ENCODE data around the gene FAM13A. TPM values are rescaled to one million over a fixed set of nuclear protein-coding genes. Genes with fewer than 3 reads are reported as not detected.

FAM13A gene
- total and polyA plus RNA-seq, 2 of the 4 experiments (the other 2 are of a cell fraction), result 13.1 to 22.0 TPM

DNA sequence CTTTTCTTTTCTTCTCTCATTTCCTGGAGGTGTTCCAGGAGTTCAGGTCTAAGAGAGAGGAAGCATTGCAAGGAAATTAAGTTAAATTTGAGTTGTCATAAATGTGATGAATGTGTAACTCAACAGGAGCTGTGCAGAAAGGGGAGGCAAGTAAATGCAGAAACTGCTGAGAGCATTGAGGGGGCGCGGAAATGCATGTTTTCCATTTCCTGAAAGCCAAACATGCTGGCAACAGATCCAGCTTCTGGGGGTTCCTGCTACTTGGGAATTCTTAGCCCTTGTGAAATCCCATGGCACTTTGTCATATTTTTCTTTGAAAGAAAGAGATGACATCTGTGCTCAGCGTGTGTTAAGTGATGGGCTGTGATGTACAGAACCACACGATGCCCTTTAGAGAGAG lies 325.6 kb downstream of the FAM13A start:
- in situ Hi-C loops (cut with MboI; ENCODE audit: low sequenced_read_pairs), result no loop called here

More for the DNA sequence above, 325.6 kb downstream of the FAM13A start:
- no peak overlapping the region for H3K9ac ChIP-seq (ENCODE audit: low read depth, low read length)
- H2BK20ac ChIP-seq (ENCODE audit: low read depth, low read length), result no peak overlapping the region
- no peak overlapping the region for H3K4me2 ChIP-seq (ENCODE audit: low read depth, low read length)
- H2AK5ac ChIP-seq (ENCODE audit: low read depth, low read length), result no peak overlapping the region
- no peak overlapping the region for H4K8ac ChIP-seq (ENCODE audit: low read depth in 2 of 2, low read length in 2 of 2)
- H2AFZ ChIP-seq (replicated peaks; ENCODE audit: low read length, poor library complexity), result no peak overlapping the region
- no peaks in the 10 kb centered on the region for H3K9me3 ChIP-seq (ENCODE audit: control insufficient read depth, insufficient read depth, low read length)
- H3K18ac ChIP-seq (ENCODE audit: low read depth, low read length), result no peak overlapping the region
- CTCF ChIA-PET, result interaction anchor here (1.0 kb wide), 1 partner anchor 86 kb away, joined by 3 read pairs; no protein-coding TSS in a partner anchor
- no peak overlapping the region for H3K4me3 ChIP-seq (ENCODE audit: insufficient read depth, low read depth, low read length)
- 0 out of 4 replicates have a peak, but pooled peaks cover 0 to 7% of the 10 kb centered on the region in 2 experiments for H3K79me1 ChIP-seq (ENCODE audit: low read depth in 1 of 2, low read length in 2 of 2)
- no peak overlapping the region for H2BK15ac ChIP-seq (ENCODE audit: low read depth, low read length)
- no peaks in the 10 kb centered on the region for H3K27me3 ChIP-seq (ENCODE audit: control insufficient read depth, insufficient read depth, low read length)
- H3K9me1 ChIP-seq (ENCODE audit: insufficient read depth, low read length), result peaks cover 8% of the 10 kb centered on the region
- no peak overlapping the region for H4K5ac ChIP-seq (ENCODE audit: low read depth, low read length)
- H3K4ac ChIP-seq (ENCODE audit: low read depth, low read length), result no peak overlapping the region
- H3K23ac ChIP-seq (ENCODE audit: low read depth, low read length), result no peak overlapping the region
- WGBS, 2 experiments (ENCODE audit: extremely low coverage in 2 of 2, insufficient read length in 1 of 2), result 83% methylated on average over 2 of the region's 4 CpGs; no CpG with 5 or more reads in 1 of the 2 experiments
- no peak overlapping the region for H2BK120ac ChIP-seq (ENCODE audit: low read depth, low read length)
- no peak overlapping the region for H2BK5ac ChIP-seq (ENCODE audit: low read depth, low read length, poor library complexity, severe bottlenecking)
- no peak overlapping the region for H3K27ac ChIP-seq (ENCODE audit: insufficient read depth, low read length)
- H3K36me3 ChIP-seq (ENCODE audit: control insufficient read depth, insufficient read depth, low read length), result peaks cover 45% of the 10 kb centered on the region
- ATAC-seq (ENCODE audit: low read depth), result no peak
- H4K20me1 ChIP-seq (ENCODE audit: insufficient read depth, low read length), result no peaks in the 10 kb centered on the region
- no peak overlapping the region for H3K14ac ChIP-seq (replicated peaks; ENCODE audit: low read depth, low read length)
- dilution Hi-C loops (cut with HindIII; ENCODE audit: low sequenced_read_pairs, unreplicated experiment) (no loop called here), intact Hi-C loops (cut with micrococcal nuclease) (no loop called here)
- DNase-seq, result no peak
- peaks cover 2% of the 10 kb centered on the region; the same call in 1 of the 2 replicates for H3K4me1 ChIP-seq (ENCODE audit: control insufficient read depth, insufficient read depth, low read length)
- BruUV-seq (replicated peaks), result no TSS peak
- no peak overlapping the region for H3K56ac ChIP-seq (ENCODE audit: extremely low read depth, insufficient read depth, low read length)
- no peak overlapping the region for H2AK9ac ChIP-seq (replicated peaks; ENCODE audit: low read depth, low read length, poor library complexity)
- no peak overlapping the region for H4K91ac ChIP-seq (ENCODE audit: insufficient read depth, low read depth, low read length)
- TF ChIP-seq, protein P1, sequence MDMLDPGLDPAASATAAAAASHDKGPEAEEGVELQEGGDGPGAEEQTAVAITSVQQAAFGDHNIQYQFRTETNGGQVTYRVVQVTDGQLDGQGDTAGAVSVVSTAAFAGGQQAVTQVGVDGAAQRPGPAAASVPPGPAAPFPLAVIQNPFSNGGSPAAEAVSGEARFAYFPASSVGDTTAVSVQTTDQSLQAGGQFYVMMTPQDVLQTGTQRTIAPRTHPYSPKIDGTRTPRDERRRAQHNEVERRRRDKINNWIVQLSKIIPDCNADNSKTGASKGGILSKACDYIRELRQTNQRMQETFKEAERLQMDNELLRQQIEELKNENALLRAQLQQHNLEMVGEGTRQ (IDR thresholded peaks at IDR 0.05; ENCODE audit: low read depth, low read length), result no peak
- no peak for TF ChIP-seq MAFK (IDR thresholded peaks at IDR 0.05; ENCODE audit: low read depth, low read length)
- TF ChIP-seq POLR2A (IDR thresholded peaks at IDR 0.05; ENCODE audit: low read depth, low read length), result no peak
- TF ChIP-seq CEBPB (IDR thresholded peaks at IDR 0.05; ENCODE audit: low read depth, low read length), result no peak
- TF ChIP-seq CHD1 (IDR thresholded peaks at IDR 0.05; ENCODE audit: low read depth, low read length), result no peak
- TF ChIP-seq RAD21 (IDR thresholded peaks at IDR 0.05; ENCODE audit: low read length), result no peak
- TF ChIP-seq MAZ (IDR thresholded peaks at IDR 0.05; ENCODE audit: borderline replicate concordance, low read depth, low read length), result no peak
- TF ChIP-seq, protein P2, sequence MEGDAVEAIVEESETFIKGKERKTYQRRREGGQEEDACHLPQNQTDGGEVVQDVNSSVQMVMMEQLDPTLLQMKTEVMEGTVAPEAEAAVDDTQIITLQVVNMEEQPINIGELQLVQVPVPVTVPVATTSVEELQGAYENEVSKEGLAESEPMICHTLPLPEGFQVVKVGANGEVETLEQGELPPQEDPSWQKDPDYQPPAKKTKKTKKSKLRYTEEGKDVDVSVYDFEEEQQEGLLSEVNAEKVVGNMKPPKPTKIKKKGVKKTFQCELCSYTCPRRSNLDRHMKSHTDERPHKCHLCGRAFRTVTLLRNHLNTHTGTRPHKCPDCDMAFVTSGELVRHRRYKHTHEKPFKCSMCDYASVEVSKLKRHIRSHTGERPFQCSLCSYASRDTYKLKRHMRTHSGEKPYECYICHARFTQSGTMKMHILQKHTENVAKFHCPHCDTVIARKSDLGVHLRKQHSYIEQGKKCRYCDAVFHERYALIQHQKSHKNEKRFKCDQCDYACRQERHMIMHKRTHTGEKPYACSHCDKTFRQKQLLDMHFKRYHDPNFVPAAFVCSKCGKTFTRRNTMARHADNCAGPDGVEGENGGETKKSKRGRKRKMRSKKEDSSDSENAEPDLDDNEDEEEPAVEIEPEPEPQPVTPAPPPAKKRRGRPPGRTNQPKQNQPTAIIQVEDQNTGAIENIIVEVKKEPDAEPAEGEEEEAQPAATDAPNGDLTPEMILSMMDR (conservative IDR thresholded peaks at IDR 0.05; ENCODE audit: low read depth, low read length), result no peak
- TF ChIP-seq, protein P3, sequence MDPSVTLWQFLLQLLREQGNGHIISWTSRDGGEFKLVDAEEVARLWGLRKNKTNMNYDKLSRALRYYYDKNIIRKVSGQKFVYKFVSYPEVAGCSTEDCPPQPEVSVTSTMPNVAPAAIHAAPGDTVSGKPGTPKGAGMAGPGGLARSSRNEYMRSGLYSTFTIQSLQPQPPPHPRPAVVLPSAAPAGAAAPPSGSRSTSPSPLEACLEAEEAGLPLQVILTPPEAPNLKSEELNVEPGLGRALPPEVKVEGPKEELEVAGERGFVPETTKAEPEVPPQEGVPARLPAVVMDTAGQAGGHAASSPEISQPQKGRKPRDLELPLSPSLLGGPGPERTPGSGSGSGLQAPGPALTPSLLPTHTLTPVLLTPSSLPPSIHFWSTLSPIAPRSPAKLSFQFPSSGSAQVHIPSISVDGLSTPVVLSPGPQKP (IDR thresholded peaks at IDR 0.05; ENCODE audit: borderline replicate concordance, low read depth, low read length), result no peak
- no peak for TF ChIP-seq RCOR1 (IDR thresholded peaks at IDR 0.05; ENCODE audit: insufficient replicate concordance, low read length)
- TF ChIP-seq NFE2L2 (IDR thresholded peaks at IDR 0.05; ENCODE audit: low read depth, low read length), result no peak
- no peak for TF ChIP-seq SMC3 (IDR thresholded peaks at IDR 0.05; ENCODE audit: low read depth, low read length)
- TF ChIP-seq FOS (IDR thresholded peaks at IDR 0.05; ENCODE audit: low read depth, low read length), result no peak
- POLR2A ChIA-PET (ENCODE audit: unreplicated experiment), result no interaction called here

Data from IMR-90 (cell line).